SH-SY5Y (cell line): ENCODE results near the gene HMGB3.

Experiments used
- GATA2 ChIP-seq: IDR thresholded peaks from 2 replicates; pipeline ENCODE4 v1.6.1; 2011; ENCODE audit warnings: mild to moderate bottlenecking, low read depth, low read length
- GATA3 ChIP-seq: IDR thresholded peaks from 2 replicates; pipeline ENCODE4 v1.6.1; 2011; ENCODE audit warnings: low read depth, mild to moderate bottlenecking, low read length, moderate library complexity

HMGB3 gene

GRCh38 chrX:150966742-150967141 is 16.4 kb upstream of the HMGB3 start:
- TF ChIP-seq GATA3, result no peak

- no peak for TF ChIP-seq GATA2
- TF ChIP-seq GATA3, result no peak
Measured at GRCh38 chrX:150967786-150968185, 15.3 kb upstream of the HMGB3 start.

GRCh38 chrX:150968862-150969720 is 14.0 kb upstream of the HMGB3 start:
- TF ChIP-seq GATA2, result no peak
- no peak for TF ChIP-seq GATA3

- no peak for TF ChIP-seq GATA3
Measured at GRCh38 chrX:150972450-150972849, 10.7 kb upstream of the HMGB3 start.

- no peak for TF ChIP-seq GATA2
- TF ChIP-seq GATA3, result no peak
Measured at GRCh38 chrX:150975655-150976390, 7.3 kb upstream of the HMGB3 start.

- TF ChIP-seq GATA2 (no peak), GATA3 (no peak)
Measured at GRCh38 chrX:150977411-150978162, 5.5 kb upstream of the HMGB3 start.

- TF ChIP-seq GATA2, result no peak
- no peak for TF ChIP-seq GATA3
Measured at GRCh38 chrX:150980186-150980585, 2.9 kb upstream of the HMGB3 start.

- TF ChIP-seq GATA3, result no peak
- TF ChIP-seq GATA2, result no peak
Measured at GRCh38 chrX:150980711-150981110, 2.4 kb upstream of the HMGB3 start.

GRCh38 chrX:150982235-150982787 is 824 bp upstream of the HMGB3 start:
- TF ChIP-seq GATA2, result no peak
- TF ChIP-seq GATA3, result no peak

GRCh38 chrX:150983521-150984168 is 510 bp downstream of the HMGB3 start:
- TF ChIP-seq GATA2 (no peak), GATA3 (no peak)

- TF ChIP-seq GATA3 (no peak), GATA2 (no peak)
Measured at GRCh38 chrX:150984169-150984824, 1.2 kb downstream of the HMGB3 start.

GRCh38 chrX:150989420-150989819 is 6.3 kb downstream of the HMGB3 start:
- TF ChIP-seq GATA3, result no peak
- TF ChIP-seq GATA2, result no peak

- TF ChIP-seq GATA3 (no peak), GATA2 (no peak)
Measured at GRCh38 chrX:150990910-150991309, 7.8 kb downstream of the HMGB3 start.
